Esophagus squamous epithelium (tissue), 5 donors: ENCODE results near the gene ARPIN. TPM values are rescaled to one million over a fixed set of nuclear protein-coding genes. Genes with fewer than 3 reads are reported as not detected.

Source experiments
- DNase-seq: peaks from one replicate; lab custom pipeline; 2025; lab: John Stamatoyannopoulos, UW
- H3K27ac ChIP-seq, 4 donors: fragments of 200-600 bp; sonication (generic); one replicate each; pipeline ENCODE4 v1.5.1; 2016 to 2019; ENCODE audit warnings: mild to moderate bottlenecking in 1 of 4
- H3K27me3 ChIP-seq, 4 donors: fragments of 200-600 bp; sonication (generic); 1 replicate in 3 of 4; 2 replicates in 1 of 4; pipeline versions ENCODE4 v1.5.1 to v1.6.0; 2017 to 2021; ENCODE audit warnings: antibody characterized with exemption in 1 of 4
- H3K36me3 ChIP-seq, 3 donors: fragments of 200-600 bp; sonication (generic); one replicate each; pipeline ENCODE4 v1.5.1; 2016 to 2019
- H3K4me1 ChIP-seq, 3 donors: fragments of 200-600 bp; sonication (generic); one replicate each; pipeline ENCODE4 v1.5.1; 2017 to 2019
- H3K4me3 ChIP-seq, 4 donors: fragments of 200-600 bp; sonication (generic); 1 replicate in 3 of 4; 2 replicates in 1 of 4; pipeline ENCODE4 v1.5.1; 2016 to 2019; ENCODE audit warnings: mild to moderate bottlenecking in 2 of 4, moderate library complexity in 1 of 4
- H3K9me3 ChIP-seq, 3 donors: fragments of 200-600 bp; sonication (generic); one replicate each; pipeline ENCODE4 v1.5.1; 2016 to 2019
- POLR2A ChIP-seq, 4 donors: fragments of 450-650 bp; IDR thresholded peaks; one replicate each; pipeline ENCODE4 v1.6.1; 2017; ENCODE audit warnings: antibody characterized with exemption in 4 of 4, mild to moderate bottlenecking in 4 of 4, moderate library complexity in 3 of 4
- WGBS, 2 donors: methylation state at CpG; one replicate each; pipeline ENCODE4 v1.1.5; 2018; 5-methylcytosine and 5-hydroxymethylcytosine counted together
- intact Hi-C: fragments of 100-400 bp; cut with DNase I; formaldehyde crosslinking; loops from one replicate; pipeline ENCODE4 v1.15.0; 2022
- total RNA-seq, 4 donors: library from RNA; depleted of rRNA; stranded (reverse); fragments of >200 nt; gene quantifications; one replicate each; pipeline ENCODE4 v1.1.0, GENCODE V29; 2016
- TF ChIP-seq, protein P1 (sequence below), 6 experiments: fragments of 450-650 bp in 4 of 6; fragments of 200-600 bp in 2 of 6; sonication (generic) in 2 of 6; IDR thresholded peaks; one replicate each; pipeline ENCODE4 v1.5.1; 2016 to 2019; ENCODE audit warnings: antibody characterized with exemption in 6 of 6, mild to moderate bottlenecking in 4 of 6, moderate library complexity in 4 of 6
- donor health status: DM: yes; HTN: yes; CAD: no.

The ARPIN gene
- total RNA-seq, 4 donors from 2014 or later = 11.0 to 17.9 (median 14.2) TPM

DNA sequence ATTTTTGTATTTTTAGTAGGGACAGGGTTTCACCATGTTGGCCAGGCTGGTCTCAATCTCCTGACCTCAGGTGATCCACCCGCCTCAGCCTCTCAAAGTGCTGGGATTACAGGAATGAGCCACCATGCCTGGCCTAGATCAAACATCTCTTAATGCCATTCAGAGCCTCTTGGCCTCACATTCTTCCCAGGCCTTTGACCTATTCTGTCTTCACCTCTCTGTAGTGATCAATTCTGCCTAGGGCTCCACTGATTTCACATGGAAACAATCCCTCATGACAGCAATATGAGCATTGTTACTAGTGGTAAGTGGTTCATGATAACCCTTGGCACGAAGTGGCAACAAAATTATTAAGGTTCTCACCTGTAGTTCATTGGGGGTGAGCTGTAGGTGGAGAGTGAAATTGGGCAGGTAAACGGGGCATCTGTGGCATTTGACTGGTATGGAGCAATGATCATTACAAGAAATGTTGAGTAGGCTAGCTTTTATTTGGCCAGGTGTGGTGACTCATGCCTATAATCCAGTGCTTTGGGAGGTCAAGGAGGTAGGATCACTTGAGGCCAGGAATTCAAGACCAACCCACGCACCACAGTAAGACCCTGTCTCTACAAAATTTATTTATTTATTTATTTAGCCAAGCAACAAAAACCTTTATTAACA lies 4.8 kb upstream of the ARPIN start:
- TF ChIP-seq POLR2A (IDR thresholded peaks at IDR 0.05) = no peak
- Histone ChIP-seq H3K36me3 (no peaks in the 10 kb centered on the region), H3K4me3 (no peak overlapping the region), H3K27ac (peak overlapping the region in 1 of 4 donors; percentile 5), H3K27me3 (no peaks in the 10 kb centered on the region), H3K9me3 (no peaks in the 10 kb centered on the region), H3K4me1 (peaks cover 9 to 27% (median 10%) of the 10 kb centered on the region in 3 donors)
- WGBS, 2 donors = 60 to 73% methylated on average over 4 of the region's 4 CpGs
- intact Hi-C loops = no loop called here
- DNase-seq = no peak

DNA sequence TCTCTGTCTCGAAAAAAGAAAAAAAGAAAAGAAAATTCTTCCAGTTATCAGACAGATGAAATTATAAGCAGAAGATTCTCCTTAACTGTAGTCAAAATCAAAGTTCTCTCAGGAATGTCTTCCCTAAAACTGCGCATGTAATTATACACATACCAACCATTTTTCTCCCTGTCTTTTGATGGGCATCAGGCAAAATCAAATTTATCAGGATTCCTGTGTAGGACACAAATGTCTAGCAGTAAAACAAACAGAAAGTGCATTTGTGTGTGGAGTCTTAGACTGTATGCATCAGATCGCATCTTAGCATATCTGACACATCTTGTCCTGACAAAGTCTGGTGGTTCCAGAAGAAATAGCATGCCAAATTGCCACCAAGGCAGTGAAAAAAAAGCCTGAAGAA lies 3.9 kb upstream of the ARPIN start:
- Histone ChIP-seq H3K36me3 (no peaks in the 10 kb centered on the region), H3K27ac (no peak overlapping the region), H3K27me3 (no peaks in the 10 kb centered on the region), H3K4me3 (no peak overlapping the region), H3K4me1 (peaks cover 13 to 29% (median 13%) of the 10 kb centered on the region in 3 donors), H3K9me3 (no peaks in the 10 kb centered on the region)
- no peak for TF ChIP-seq POLR2A (IDR thresholded peaks at IDR 0.05)
- TF ChIP-seq, protein P1, sequence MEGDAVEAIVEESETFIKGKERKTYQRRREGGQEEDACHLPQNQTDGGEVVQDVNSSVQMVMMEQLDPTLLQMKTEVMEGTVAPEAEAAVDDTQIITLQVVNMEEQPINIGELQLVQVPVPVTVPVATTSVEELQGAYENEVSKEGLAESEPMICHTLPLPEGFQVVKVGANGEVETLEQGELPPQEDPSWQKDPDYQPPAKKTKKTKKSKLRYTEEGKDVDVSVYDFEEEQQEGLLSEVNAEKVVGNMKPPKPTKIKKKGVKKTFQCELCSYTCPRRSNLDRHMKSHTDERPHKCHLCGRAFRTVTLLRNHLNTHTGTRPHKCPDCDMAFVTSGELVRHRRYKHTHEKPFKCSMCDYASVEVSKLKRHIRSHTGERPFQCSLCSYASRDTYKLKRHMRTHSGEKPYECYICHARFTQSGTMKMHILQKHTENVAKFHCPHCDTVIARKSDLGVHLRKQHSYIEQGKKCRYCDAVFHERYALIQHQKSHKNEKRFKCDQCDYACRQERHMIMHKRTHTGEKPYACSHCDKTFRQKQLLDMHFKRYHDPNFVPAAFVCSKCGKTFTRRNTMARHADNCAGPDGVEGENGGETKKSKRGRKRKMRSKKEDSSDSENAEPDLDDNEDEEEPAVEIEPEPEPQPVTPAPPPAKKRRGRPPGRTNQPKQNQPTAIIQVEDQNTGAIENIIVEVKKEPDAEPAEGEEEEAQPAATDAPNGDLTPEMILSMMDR (IDR thresholded peaks at IDR 0.05) = no peak
- DNase-seq = no peak
- WGBS, 2 donors = 75 to 86% methylated on average over 3 of the region's 3 CpGs
- intact Hi-C loops = no loop called here

DNA sequence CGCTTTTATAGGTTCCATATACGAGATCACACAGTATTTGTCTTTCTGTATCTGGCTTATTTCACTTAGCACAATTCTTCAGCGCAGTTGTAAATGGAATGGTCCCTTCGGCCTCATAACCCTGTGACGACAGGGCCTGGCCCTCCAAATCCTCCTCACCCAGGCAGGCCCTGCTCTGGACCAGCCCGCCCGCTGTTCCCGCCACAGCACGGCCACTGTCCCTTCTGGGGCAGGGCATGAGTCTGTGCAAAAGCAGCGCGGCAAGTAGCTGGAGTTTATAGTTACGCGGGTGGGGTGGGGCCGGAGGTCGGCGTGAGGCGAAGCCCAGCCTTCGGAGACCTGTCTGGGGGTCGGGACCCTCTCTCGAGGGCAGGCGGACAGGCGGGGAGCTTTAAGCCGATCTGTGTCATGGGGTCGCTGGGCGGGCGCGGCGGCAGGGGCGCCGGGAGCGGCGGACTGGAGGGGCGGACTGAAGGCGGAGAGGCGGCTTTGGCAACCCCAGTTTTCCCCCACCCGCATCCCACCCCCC lies 543 bp downstream of the ARPIN start:
- intact Hi-C loops = no loop called here
- DNase-seq = no peak
- Histone ChIP-seq H3K36me3 (peaks cover 0 to 30% (median 0%) of the 10 kb centered on the region in 3 donors), H3K9me3 (no peaks in the 10 kb centered on the region), H3K4me1 (peaks cover 18 to 33% (median 18%) of the 10 kb centered on the region in 3 donors), H3K27ac (peak overlapping the region; percentile 80 to 91 (median 86)), H3K27me3 (no peaks in the 10 kb centered on the region), H3K4me3 (peak overlapping the region; percentile 61 to 91 (median 84))
- no peak for TF ChIP-seq POLR2A (IDR thresholded peaks at IDR 0.05)
- TF ChIP-seq, protein P1 (IDR thresholded peaks at IDR 0.05) = no peak
- WGBS, 2 donors = 8 to 30% methylated on average over 5 to 15 of the region's 36 CpGs

DNA sequence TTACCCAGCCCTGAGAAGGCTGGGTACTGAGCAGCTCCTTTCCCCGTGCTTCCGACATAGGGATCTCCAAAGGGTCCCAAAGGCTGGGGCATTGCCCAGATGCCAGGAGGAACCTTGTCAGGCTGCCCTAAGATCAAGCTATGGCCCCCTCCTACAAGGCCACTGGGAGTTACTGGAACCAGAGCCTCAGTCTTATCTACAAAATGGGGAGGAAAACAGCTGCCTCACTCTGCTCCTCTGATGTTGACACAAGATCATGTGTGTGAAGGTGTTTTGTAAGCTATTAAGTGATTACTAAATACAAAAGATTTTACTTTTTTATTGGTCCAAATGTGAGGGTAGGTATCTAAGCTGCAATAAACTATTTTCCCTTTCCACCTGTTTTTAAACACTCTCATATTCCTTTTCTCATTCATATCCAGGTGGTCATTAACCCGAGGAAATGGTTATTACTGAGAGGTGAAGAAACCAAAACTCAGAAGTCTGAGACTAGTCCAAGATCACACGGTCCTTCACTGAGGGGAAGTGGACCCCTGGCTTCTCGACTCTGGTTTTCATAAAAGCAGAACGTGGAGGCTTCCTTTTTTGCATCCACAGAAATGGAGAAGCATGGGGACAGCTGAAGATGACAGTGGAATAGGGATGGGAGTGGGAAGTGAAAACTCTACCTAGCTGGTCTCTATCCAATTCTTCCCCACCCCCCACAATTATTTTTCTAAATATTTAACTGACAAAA lies 1.7 kb downstream of the ARPIN start:
- TF ChIP-seq, protein P1 (IDR thresholded peaks at IDR 0.05) = no peak
- no peak for TF ChIP-seq POLR2A (IDR thresholded peaks at IDR 0.05)
- Histone ChIP-seq H3K27ac (peak overlapping the region in 1 of 4 donors; percentile 80), H3K27me3 (no peaks in the 10 kb centered on the region), H3K36me3 (peaks cover 0 to 42% (median 0%) of the 10 kb centered on the region in 3 donors), H3K4me3 (no peak overlapping the region), H3K4me1 (peaks cover 14 to 30% (median 18%) of the 10 kb centered on the region in 3 donors), H3K9me3 (no peaks in the 10 kb centered on the region)
- 71 to 81% methylated on average over 4 to 6 of the region's 6 CpGs for WGBS, 2 donors
- DNase-seq = no peak
- intact Hi-C loops = no loop called here

DNA sequence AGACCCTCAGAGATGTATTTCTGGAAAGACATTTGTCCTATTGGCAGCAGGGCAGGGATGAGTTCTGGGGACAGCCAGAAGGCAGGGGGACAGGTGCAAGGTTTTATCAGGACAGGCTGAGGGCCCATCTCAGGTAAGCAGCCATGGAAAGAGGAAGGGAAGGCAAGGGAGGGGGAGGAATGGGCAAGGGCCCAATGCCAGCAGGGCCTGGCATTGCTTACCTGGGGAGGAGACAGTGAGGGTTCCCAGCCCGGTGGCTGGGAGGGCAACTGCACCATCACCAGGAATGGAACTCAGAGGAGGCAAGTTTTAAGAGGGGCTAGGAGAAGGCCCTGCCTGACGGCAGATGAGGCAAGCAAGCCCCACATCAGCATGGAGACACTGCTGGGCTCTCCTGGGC lies 3.1 kb downstream of the ARPIN start:
- Histone ChIP-seq H3K4me3 (no peak overlapping the region), H3K9me3 (no peaks in the 10 kb centered on the region), H3K36me3 (peaks cover 0 to 56% (median 0%) of the 10 kb centered on the region in 3 donors), H3K4me1 (peaks cover 14 to 30% (median 14%) of the 10 kb centered on the region in 3 donors), H3K27ac (no peak overlapping the region), H3K27me3 (no peaks in the 10 kb centered on the region)
- DNase-seq = no peak
- intact Hi-C loops = no loop called here
- TF ChIP-seq POLR2A (IDR thresholded peaks at IDR 0.05) = no peak
- TF ChIP-seq, protein P1 (IDR thresholded peaks at IDR 0.05) = no peak
- 46 to 73% methylated on average over 1 of the region's 2 CpGs for WGBS, 2 donors
